Liver (tissue), 9 donors: ENCODE measurements around the gene BDKRB2. TPM values are rescaled to one million over a fixed set of nuclear protein-coding genes. Genes with fewer than 3 reads are reported as not detected.

Experiments
- DNase-seq: peaks from one replicate; pipeline ENCODE4 v3.0.0-alpha.2; 2017; ENCODE audit warnings: low spot score
- H3K27ac ChIP-seq, 2 donors: one replicate each; pipeline ENCODE4 v1.7.0; 2013; ENCODE audit warnings: inconsistent platforms in 2 of 2, low read length in 2 of 2, control low read depth in 1 of 2, low read depth in 1 of 2, mild to moderate bottlenecking in 1 of 2
- H3K27me3 ChIP-seq, 4 donors: one replicate each; pipeline versions ENCODE4 v1.6.1 to v1.7.0; 2013; ENCODE audit warnings: low read length in 3 of 4, inconsistent platforms in 1 of 4, mild to moderate bottlenecking in 1 of 4, moderate library complexity in 1 of 4; ENCODE audit not compliant: control insufficient read depth in 4 of 4, insufficient read depth in 4 of 4
- H3K36me3 ChIP-seq, 4 donors: one replicate each; pipeline versions ENCODE4 v1.6.1 to v1.7.0; 2013; ENCODE audit warnings: low read length in 3 of 4, mild to moderate bottlenecking in 3 of 4, low read depth in 1 of 4, moderate library complexity in 1 of 4; ENCODE audit not compliant: control insufficient read depth in 4 of 4, insufficient read depth in 3 of 4
- H3K4me1 ChIP-seq, 4 donors: one replicate each; pipeline versions ENCODE4 v1.6.1 to v1.7.0; 2013; ENCODE audit warnings: low read length in 3 of 4, mild to moderate bottlenecking in 3 of 4, moderate library complexity in 1 of 4; ENCODE audit not compliant: control insufficient read depth in 4 of 4, insufficient read depth in 4 of 4
- H3K4me3 ChIP-seq, 3 donors: one replicate each; pipeline versions ENCODE4 v1.6.1 to v1.7.0; 2013; ENCODE audit warnings: low read length in 3 of 3, control low read depth in 1 of 3, low read depth in 1 of 3, mild to moderate bottlenecking in 1 of 3
- H3K9ac ChIP-seq, 2 donors: one replicate each; pipeline ENCODE4 v1.7.0; 2013; ENCODE audit warnings: low read length in 2 of 2, mild to moderate bottlenecking in 2 of 2, moderate library complexity in 2 of 2, control low read depth in 1 of 2, low read depth in 1 of 2
- H3K9me3 ChIP-seq, 4 donors: one replicate each; pipeline versions ENCODE4 v1.6.1 to v1.7.0; 2013; ENCODE audit warnings: low read length in 3 of 4; ENCODE audit not compliant: control insufficient read depth in 4 of 4
- EGR1 ChIP-seq, 2 donors: IDR thresholded peaks; 2 replicates each; pipeline ENCODE4 v1.6.1; 2016 to 2018; ENCODE audit warnings: antibody characterized with exemption in 2 of 2, low read depth in 2 of 2
- FOXA1 ChIP-seq: IDR thresholded peaks from 2 replicates; pipeline ENCODE4 v1.6.1; 2016; ENCODE audit warnings: antibody characterized with exemption
- FOXA2 ChIP-seq: IDR thresholded peaks from 2 replicates; pipeline ENCODE4 v1.6.1; 2016; ENCODE audit warnings: antibody characterized with exemption
- GABPA ChIP-seq, 2 donors: IDR thresholded peaks in 1 of 2; conservative IDR thresholded peaks in 1 of 2; 2 replicates each; pipeline ENCODE4 v1.6.1; 2016; ENCODE audit warnings: antibody characterized with exemption in 2 of 2, mild to moderate bottlenecking in 1 of 2, moderate library complexity in 1 of 2
- HNF4G ChIP-seq: IDR thresholded peaks from 2 replicates; pipeline ENCODE4 v1.6.1; 2016; ENCODE audit warnings: antibody characterized with exemption
- NR2F2 ChIP-seq: IDR thresholded peaks from 2 replicates; pipeline ENCODE4 v1.6.1; 2016; ENCODE audit warnings: antibody characterized with exemption
- RAD21 ChIP-seq, 2 donors: IDR thresholded peaks; 2 replicates each; pipeline ENCODE4 v1.6.1; 2016; ENCODE audit warnings: antibody characterized with exemption in 2 of 2, mild to moderate bottlenecking in 2 of 2
- RXRA ChIP-seq, 2 donors: IDR thresholded peaks; 2 replicates each; pipeline ENCODE4 v1.6.1; 2017 to 2018; ENCODE audit warnings: antibody characterized with exemption in 2 of 2, mild to moderate bottlenecking in 1 of 2
- SP1 ChIP-seq: IDR thresholded peaks from 2 replicates; pipeline ENCODE4 v1.6.1; 2018; ENCODE audit warnings: antibody characterized with exemption, mild to moderate bottlenecking
- TAF1 ChIP-seq: conservative IDR thresholded peaks from 2 replicates; pipeline ENCODE4 v1.6.1; 2016; ENCODE audit warnings: antibody characterized with exemption, mild to moderate bottlenecking
- YY1 ChIP-seq: IDR thresholded peaks from 2 replicates; pipeline ENCODE4 v1.6.1; 2016; ENCODE audit warnings: antibody characterized with exemption, mild to moderate bottlenecking
- WGBS: extraction: QIAGEN DNeasy Blood & Tissue Kit; methylation state at CpG from one replicate; pipeline ENCODE4 v1.1.7; 2013; 5-methylcytosine and 5-hydroxymethylcytosine counted together
- polyA plus RNA-seq, 2 donors: library from polyadenylated mRNA; stranded (reverse) in 1 of 2; unstranded in 1 of 2; fragments of 200-250 nt in 1 of 2; fragments of >200 nt in 1 of 2; fragmentation: Nextera tagmentation in 1 of 2; extraction: Ambion mirVana in 1 of 2; gene quantifications; one replicate each; pipeline versions ENCODE4 v1.2.1 to v1.2.3, GENCODE V29; 2013 to 2015
- total RNA-seq, 2 donors: library from RNA; depleted of rRNA; stranded (reverse); fragments of >200 nt; gene quantifications; one replicate each; pipeline ENCODE4 v1.2.3, GENCODE V29; 2014
- TF ChIP-seq, protein P1 (sequence below): IDR thresholded peaks from 2 replicates; pipeline ENCODE4 v1.6.1; 2016; ENCODE audit warnings: antibody characterized with exemption
- TF ChIP-seq, protein P2 (sequence below): IDR thresholded peaks from 2 replicates; pipeline ENCODE4 v1.6.1; 2016; ENCODE audit warnings: antibody characterized with exemption
- TF ChIP-seq, protein P3 (sequence below): IDR thresholded peaks from 2 replicates; pipeline ENCODE4 v1.6.1; 2016; ENCODE audit warnings: antibody characterized with exemption, mild to moderate bottlenecking
- TF ChIP-seq, protein P4 (sequence below): fragments of 150-350 bp; IDR thresholded peaks from 2 replicates; pipeline ENCODE4 v1.5.1; 2017; ENCODE audit warnings: improper control_type of control experiment, low read depth, low read length; ENCODE audit not compliant: missing input control
- TF ChIP-seq, protein P5 (sequence below): IDR thresholded peaks from 2 replicates; pipeline ENCODE4 v1.6.1; 2016; ENCODE audit warnings: antibody characterized with exemption
- donor health status: healthy.
- donor health status: healthy.
- donor health status: healthy.
- donor health status: healthy.
- donor health status: healthy.

BDKRB2 gene
- total and polyA plus RNA-seq, 4 donors = 0.10 to 0.25 (median 0.17) TPM

DNA sequence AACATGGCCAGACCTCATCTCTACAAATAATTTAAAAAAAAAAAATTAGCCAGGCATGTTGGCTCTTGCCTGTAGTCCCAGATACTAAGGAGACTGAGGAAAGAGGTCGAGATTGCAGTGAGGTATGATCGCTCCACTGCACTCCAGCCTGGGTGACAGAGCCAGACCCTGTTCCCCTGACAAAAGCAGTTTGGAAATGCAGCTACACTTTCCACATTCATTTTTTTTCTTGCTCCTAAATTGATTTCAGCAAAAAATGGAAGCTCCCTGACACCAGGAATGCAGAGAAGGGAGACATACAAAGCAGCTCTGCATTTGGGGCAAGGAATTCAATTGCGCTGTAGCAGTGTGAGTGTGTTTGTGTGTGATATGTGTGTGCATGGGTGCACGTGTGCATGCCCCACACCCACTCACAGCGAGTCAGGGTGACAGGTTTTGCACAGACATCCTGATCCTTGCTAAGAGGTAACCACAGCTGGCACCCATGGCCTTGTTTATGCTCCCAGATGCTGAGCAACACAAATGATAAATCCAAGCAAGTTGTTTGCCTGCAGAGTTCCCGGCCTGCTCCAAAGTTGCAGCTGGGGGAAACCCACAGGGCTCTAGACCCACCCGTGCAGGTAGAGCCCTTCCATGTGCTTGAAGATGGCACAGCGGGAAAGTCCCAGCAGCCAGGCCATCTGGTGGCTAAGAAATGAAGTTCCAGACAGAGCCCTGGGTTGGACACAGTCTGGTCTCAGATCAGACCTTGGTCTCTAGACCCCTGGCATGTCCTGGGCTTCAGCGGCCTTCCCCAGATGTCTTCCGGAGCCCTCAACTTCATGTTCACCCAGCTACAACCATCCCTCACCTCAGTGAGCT, 25.9 kb upstream of the BDKRB2 start:
- Histone ChIP-seq H3K36me3 (no peaks in the 10 kb centered on the region), H3K27me3 (peaks cover 0 to 5% (median 0%) of the 10 kb centered on the region in 4 donors), H3K4me3 (no peak overlapping the region), H3K27ac (no peak overlapping the region), H3K9ac (no peak overlapping the region), H3K9me3 (no peaks in the 10 kb centered on the region), H3K4me1 (no peaks in the 10 kb centered on the region)
- TF ChIP-seq HNF4G (no peak), EGR1 (IDR thresholded peaks at IDR 0.05; ENCODE audit: low read depth in 2 of 2) (no peak), RXRA (IDR thresholded peaks at IDR 0.05) (no peak), GABPA (IDR thresholded peaks at IDR 0.05 in 1 of 2, conservative IDR thresholded peaks at IDR 0.05 in 1 of 2) (no peak), FOXA2 (no peak), SP1 (no peak), RAD21 (IDR thresholded peaks at IDR 0.05) (no peak), TAF1 (no peak), YY1 (no peak), FOXA1 (no peak), NR2F2 (no peak)
- TF ChIP-seq, protein P1, sequence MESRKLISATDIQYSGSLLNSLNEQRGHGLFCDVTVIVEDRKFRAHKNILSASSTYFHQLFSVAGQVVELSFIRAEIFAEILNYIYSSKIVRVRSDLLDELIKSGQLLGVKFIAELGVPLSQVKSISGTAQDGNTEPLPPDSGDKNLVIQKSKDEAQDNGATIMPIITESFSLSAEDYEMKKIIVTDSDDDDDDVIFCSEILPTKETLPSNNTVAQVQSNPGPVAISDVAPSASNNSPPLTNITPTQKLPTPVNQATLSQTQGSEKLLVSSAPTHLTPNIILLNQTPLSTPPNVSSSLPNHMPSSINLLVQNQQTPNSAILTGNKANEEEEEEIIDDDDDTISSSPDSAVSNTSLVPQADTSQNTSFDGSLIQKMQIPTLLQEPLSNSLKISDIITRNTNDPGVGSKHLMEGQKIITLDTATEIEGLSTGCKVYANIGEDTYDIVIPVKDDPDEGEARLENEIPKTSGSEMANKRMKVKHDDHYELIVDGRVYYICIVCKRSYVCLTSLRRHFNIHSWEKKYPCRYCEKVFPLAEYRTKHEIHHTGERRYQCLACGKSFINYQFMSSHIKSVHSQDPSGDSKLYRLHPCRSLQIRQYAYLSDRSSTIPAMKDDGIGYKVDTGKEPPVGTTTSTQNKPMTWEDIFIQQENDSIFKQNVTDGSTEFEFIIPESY = no peak
- TF ChIP-seq, protein P2, sequence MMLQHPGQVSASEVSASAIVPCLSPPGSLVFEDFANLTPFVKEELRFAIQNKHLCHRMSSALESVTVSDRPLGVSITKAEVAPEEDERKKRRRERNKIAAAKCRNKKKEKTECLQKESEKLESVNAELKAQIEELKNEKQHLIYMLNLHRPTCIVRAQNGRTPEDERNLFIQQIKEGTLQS = no peak
- TF ChIP-seq, protein P3, sequence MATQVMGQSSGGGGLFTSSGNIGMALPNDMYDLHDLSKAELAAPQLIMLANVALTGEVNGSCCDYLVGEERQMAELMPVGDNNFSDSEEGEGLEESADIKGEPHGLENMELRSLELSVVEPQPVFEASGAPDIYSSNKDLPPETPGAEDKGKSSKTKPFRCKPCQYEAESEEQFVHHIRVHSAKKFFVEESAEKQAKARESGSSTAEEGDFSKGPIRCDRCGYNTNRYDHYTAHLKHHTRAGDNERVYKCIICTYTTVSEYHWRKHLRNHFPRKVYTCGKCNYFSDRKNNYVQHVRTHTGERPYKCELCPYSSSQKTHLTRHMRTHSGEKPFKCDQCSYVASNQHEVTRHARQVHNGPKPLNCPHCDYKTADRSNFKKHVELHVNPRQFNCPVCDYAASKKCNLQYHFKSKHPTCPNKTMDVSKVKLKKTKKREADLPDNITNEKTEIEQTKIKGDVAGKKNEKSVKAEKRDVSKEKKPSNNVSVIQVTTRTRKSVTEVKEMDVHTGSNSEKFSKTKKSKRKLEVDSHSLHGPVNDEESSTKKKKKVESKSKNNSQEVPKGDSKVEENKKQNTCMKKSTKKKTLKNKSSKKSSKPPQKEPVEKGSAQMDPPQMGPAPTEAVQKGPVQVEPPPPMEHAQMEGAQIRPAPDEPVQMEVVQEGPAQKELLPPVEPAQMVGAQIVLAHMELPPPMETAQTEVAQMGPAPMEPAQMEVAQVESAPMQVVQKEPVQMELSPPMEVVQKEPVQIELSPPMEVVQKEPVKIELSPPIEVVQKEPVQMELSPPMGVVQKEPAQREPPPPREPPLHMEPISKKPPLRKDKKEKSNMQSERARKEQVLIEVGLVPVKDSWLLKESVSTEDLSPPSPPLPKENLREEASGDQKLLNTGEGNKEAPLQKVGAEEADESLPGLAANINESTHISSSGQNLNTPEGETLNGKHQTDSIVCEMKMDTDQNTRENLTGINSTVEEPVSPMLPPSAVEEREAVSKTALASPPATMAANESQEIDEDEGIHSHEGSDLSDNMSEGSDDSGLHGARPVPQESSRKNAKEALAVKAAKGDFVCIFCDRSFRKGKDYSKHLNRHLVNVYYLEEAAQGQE = no peak
- TF ChIP-seq, protein P4, sequence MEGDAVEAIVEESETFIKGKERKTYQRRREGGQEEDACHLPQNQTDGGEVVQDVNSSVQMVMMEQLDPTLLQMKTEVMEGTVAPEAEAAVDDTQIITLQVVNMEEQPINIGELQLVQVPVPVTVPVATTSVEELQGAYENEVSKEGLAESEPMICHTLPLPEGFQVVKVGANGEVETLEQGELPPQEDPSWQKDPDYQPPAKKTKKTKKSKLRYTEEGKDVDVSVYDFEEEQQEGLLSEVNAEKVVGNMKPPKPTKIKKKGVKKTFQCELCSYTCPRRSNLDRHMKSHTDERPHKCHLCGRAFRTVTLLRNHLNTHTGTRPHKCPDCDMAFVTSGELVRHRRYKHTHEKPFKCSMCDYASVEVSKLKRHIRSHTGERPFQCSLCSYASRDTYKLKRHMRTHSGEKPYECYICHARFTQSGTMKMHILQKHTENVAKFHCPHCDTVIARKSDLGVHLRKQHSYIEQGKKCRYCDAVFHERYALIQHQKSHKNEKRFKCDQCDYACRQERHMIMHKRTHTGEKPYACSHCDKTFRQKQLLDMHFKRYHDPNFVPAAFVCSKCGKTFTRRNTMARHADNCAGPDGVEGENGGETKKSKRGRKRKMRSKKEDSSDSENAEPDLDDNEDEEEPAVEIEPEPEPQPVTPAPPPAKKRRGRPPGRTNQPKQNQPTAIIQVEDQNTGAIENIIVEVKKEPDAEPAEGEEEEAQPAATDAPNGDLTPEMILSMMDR = no peak
- TF ChIP-seq, protein P5, sequence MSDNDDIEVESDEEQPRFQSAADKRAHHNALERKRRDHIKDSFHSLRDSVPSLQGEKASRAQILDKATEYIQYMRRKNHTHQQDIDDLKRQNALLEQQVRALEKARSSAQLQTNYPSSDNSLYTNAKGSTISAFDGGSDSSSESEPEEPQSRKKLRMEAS = no peak
- DNase-seq = no peak
- 85% methylated on average over 10 of the region's 10 CpGs for WGBS
